Breast epithelium (tissue), 3 donors: ENCODE measurements around the gene PICALM.

Experiments used
- CTCF ChIP-seq, 3 donors: fragments of 450-650 bp; IDR thresholded peaks; one replicate each; pipeline ENCODE4 v1.5.1; 2016 to 2017; ENCODE audit warnings: antibody characterized with exemption in 3 of 3, mild to moderate bottlenecking in 3 of 3, moderate library complexity in 3 of 3
- POLR2AphosphoS5 ChIP-seq, 3 donors: sonication (generic); formaldehyde crosslinking; IDR thresholded peaks; one replicate each; pipeline ENCODE4 v1.6.1; 2017; ENCODE audit warnings: antibody characterized with exemption in 3 of 3

- TF ChIP-seq CTCF (IDR thresholded peaks at IDR 0.05) = no peak
- no peak for TF ChIP-seq POLR2AphosphoS5 (IDR thresholded peaks at IDR 0.05)
Measured at GRCh38 chr11:86016451-86016850, 52.4 kb downstream of the PICALM start.
